ENCODE data around the gene SLC25A12. TPM values are rescaled to one million over a fixed set of nuclear protein-coding genes. Genes with fewer than 3 reads are reported as not detected.

Gene SLC25A12
- total RNA-seq, 2 experiments from 2014 or later, result 28.1 to 32.3 TPM

- peaks cover 77% of the 10 kb centered on the region for H3K36me3 ChIP-seq (ENCODE audit: insufficient read depth, low read length)
Observed at GRCh38 chr2:171745141-171745540, 148.9 kb downstream of the SLC25A12 start.

GRCh38 chr2:171742760-171743159 lies 151.3 kb downstream of the SLC25A12 start:
- H3K4me1 ChIP-seq (ENCODE audit: insufficient read depth, low read length, poor library complexity, severe bottlenecking), result peaks cover 8% of the 10 kb centered on the region
- ChIA-PET CTCF (ENCODE audit: unreplicated experiment) (interaction anchor here (1.1 kb wide), 1 partner anchor 128 kb away, joined by 3 read pairs; no protein-coding TSS in a partner anchor), POLR2A (interaction anchor here (1.3 kb wide), 1 partner anchor 18 kb away, joined by 3 read pairs; no protein-coding TSS in a partner anchor)

More at GRCh38 chr2:171745141-171745540, 148.9 kb downstream of the SLC25A12 start:
- H3K27ac ChIP-seq (ENCODE audit: low read depth, low read length, poor library complexity, severe bottlenecking), result no peak overlapping the region
- H3K4me3 ChIP-seq (ENCODE audit: low read depth, low read length, poor library complexity, severe bottlenecking), result no peak overlapping the region
- no peaks in the 10 kb centered on the region for H3K9me2 ChIP-seq (ENCODE audit: insufficient read depth, low read length)
- POLR2A ChIA-PET, result interaction anchor here (0.6 kb wide), 1 partner anchor 9 kb away, joined by 3 read pairs; no protein-coding TSS in a partner anchor
- H4K20me1 ChIP-seq (ENCODE audit: insufficient read depth, low read length), result no peaks in the 10 kb centered on the region
- H3K79me2 ChIP-seq (ENCODE audit: insufficient read depth, low read depth, low read length), result no peaks in the 10 kb centered on the region
- intact Hi-C loops (cut with micrococcal nuclease; ENCODE audit: unreplicated experiment), result no loop called here
- no TSS peak for BruUV-seq (replicated peaks)
- TF ChIP-seq EZH2phosphoT487 (IDR thresholded peaks at IDR 0.05; ENCODE audit: borderline replicate concordance, low read depth, low read length) (no peak), CTCF (conservative IDR thresholded peaks at IDR 0.05; ENCODE audit: low read length) (no peak)
- DNase-seq (ENCODE audit: low spot score), result no peak
- CTCF ChIA-PET (ENCODE audit: unreplicated experiment), result no interaction called here
- no peaks in the 10 kb centered on the region for H3K9me3 ChIP-seq (ENCODE audit: low read length)
- H3K4me1 ChIP-seq (ENCODE audit: insufficient read depth, low read length, poor library complexity, severe bottlenecking), result peaks cover 8% of the 10 kb centered on the region
- H2AFZ ChIP-seq (ENCODE audit: low read length), result no peak overlapping the region
- no peak overlapping the region for H3K4me2 ChIP-seq (ENCODE audit: low read length)

More at GRCh38 chr2:171742760-171743159, 151.3 kb downstream of the SLC25A12 start:
- H3K9me3 ChIP-seq (ENCODE audit: low read length), result no peaks in the 10 kb centered on the region
- H3K9me2 ChIP-seq (ENCODE audit: insufficient read depth, low read length), result no peaks in the 10 kb centered on the region
- intact Hi-C loops (cut with micrococcal nuclease; ENCODE audit: unreplicated experiment), result no loop called here
- no peak overlapping the region for H3K4me3 ChIP-seq (ENCODE audit: low read depth, low read length, poor library complexity, severe bottlenecking)
- BruUV-seq (replicated peaks), result no TSS peak
- H2AFZ ChIP-seq (ENCODE audit: low read length), result no peak overlapping the region
- H3K4me2 ChIP-seq (ENCODE audit: low read length), result no peak overlapping the region
- H3K27ac ChIP-seq (ENCODE audit: low read depth, low read length, poor library complexity, severe bottlenecking), result no peak overlapping the region
- TF ChIP-seq CTCF (conservative IDR thresholded peaks at IDR 0.05; ENCODE audit: low read length) (no peak), EZH2phosphoT487 (IDR thresholded peaks at IDR 0.05; ENCODE audit: borderline replicate concordance, low read depth, low read length) (no peak)
- peaks cover 70% of the 10 kb centered on the region for H3K36me3 ChIP-seq (ENCODE audit: insufficient read depth, low read length)
- DNase-seq (ENCODE audit: low spot score), result no peak
- no peaks in the 10 kb centered on the region for H3K79me2 ChIP-seq (ENCODE audit: insufficient read depth, low read depth, low read length)
- H4K20me1 ChIP-seq (ENCODE audit: insufficient read depth, low read length), result no peaks in the 10 kb centered on the region

Data from OCI-LY7 (cell line).